Thyroid gland (tissue), 4 donors: ENCODE measurements around the gene ANAPC10.

Experiments used
- POLR2A ChIP-seq, 2 donors: fragments of 450-650 bp; IDR thresholded peaks; one replicate each; pipeline ENCODE4 v1.6.1; 2017; ENCODE audit warnings: antibody characterized with exemption in 2 of 2, mild to moderate bottlenecking in 2 of 2, moderate library complexity in 1 of 2
- TF ChIP-seq, protein P1 (sequence below), 6 experiments: fragments of 200-600 bp in 3 of 6; fragments of 450-650 bp in 3 of 6; sonication (generic) in 3 of 6; IDR thresholded peaks; one replicate each; pipeline ENCODE4 v1.5.1; 2016 to 2019; ENCODE audit warnings: antibody characterized with exemption in 6 of 6, mild to moderate bottlenecking in 2 of 6, inconsistent platforms in 1 of 6, moderate library complexity in 1 of 6

DNA sequence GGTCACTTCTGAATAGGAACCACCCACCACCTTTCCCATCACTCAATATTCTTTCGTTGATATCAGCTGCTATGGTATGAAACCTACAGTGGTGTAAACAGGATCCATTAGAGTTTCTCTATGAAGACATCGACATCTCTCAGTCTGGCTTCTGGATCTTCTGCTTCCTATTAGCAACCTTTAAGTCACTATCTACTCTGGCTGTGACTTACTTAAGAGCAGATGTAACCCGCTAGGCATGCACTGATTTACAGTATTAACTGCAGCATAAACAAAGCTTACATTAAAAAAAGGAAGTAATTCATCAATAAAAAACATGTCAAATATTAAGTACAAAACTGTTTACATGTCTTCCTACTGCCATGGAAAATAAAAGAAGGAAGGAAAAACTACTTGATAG, 96.4 kb downstream of the ANAPC10 start:
- TF ChIP-seq, protein P1, sequence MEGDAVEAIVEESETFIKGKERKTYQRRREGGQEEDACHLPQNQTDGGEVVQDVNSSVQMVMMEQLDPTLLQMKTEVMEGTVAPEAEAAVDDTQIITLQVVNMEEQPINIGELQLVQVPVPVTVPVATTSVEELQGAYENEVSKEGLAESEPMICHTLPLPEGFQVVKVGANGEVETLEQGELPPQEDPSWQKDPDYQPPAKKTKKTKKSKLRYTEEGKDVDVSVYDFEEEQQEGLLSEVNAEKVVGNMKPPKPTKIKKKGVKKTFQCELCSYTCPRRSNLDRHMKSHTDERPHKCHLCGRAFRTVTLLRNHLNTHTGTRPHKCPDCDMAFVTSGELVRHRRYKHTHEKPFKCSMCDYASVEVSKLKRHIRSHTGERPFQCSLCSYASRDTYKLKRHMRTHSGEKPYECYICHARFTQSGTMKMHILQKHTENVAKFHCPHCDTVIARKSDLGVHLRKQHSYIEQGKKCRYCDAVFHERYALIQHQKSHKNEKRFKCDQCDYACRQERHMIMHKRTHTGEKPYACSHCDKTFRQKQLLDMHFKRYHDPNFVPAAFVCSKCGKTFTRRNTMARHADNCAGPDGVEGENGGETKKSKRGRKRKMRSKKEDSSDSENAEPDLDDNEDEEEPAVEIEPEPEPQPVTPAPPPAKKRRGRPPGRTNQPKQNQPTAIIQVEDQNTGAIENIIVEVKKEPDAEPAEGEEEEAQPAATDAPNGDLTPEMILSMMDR (IDR thresholded peaks at IDR 0.05) = no peak
- no peak for TF ChIP-seq POLR2A (IDR thresholded peaks at IDR 0.05)
